Esophagus muscularis mucosa (tissue), 3 donors: ENCODE data around the gene MARK2.

ENCODE experiments used
- CTCF ChIP-seq, 3 experiments: fragments of 200-600 bp in 2 of 3; fragments of 450-650 bp in 1 of 3; sonication (generic) in 2 of 3; IDR thresholded peaks; one replicate each; pipeline ENCODE4 v1.5.1; 2017 to 2019; ENCODE audit warnings: antibody characterized with exemption in 3 of 3, mild to moderate bottlenecking in 2 of 3, moderate library complexity in 1 of 3
- POLR2AphosphoS5 ChIP-seq, 2 donors: sonication (generic); formaldehyde crosslinking; IDR thresholded peaks; one replicate each; pipeline ENCODE4 v1.6.1; 2017; ENCODE audit warnings: antibody characterized with exemption in 2 of 2

GRCh38 chr11:63874511-63874910 is 35.6 kb downstream of the MARK2 start:
- TF ChIP-seq CTCF (IDR thresholded peaks at IDR 0.05) (no peak), POLR2AphosphoS5 (IDR thresholded peaks at IDR 0.05) (no peak)
